Astrocyte (in vitro differentiated cells and primary cell): ENCODE results near the gene OLFM2. TPM values are rescaled to one million over a fixed set of nuclear protein-coding genes. Genes with fewer than 3 reads are reported as not detected.
"Not testable (repeated sequence)": the region's sequence is repeated elsewhere in the genome, so short reads cannot be mapped to it uniquely, and the experiment has no call there.

ENCODE experiments used
- DNase-seq: peaks from one replicate; pipeline ENCODE4 v3.0.0-alpha.2; 2010; ENCODE audit warnings: low read depth
- FAIRE-seq: peaks from 2 replicates; lab custom pipeline; 2011; peaks lifted over from hg19 to GRCh38; lab: Jason Lieb, UNC
- H2AFZ ChIP-seq: 2 replicates; pipeline ENCODE4 v1.6.0; 2012; ENCODE audit warnings: low read depth, low read length, inconsistent platforms
- H3K27ac ChIP-seq: 2 replicates; pipeline ENCODE4 v1.5.1; 2011; ENCODE audit warnings: low read depth, low read length, inconsistent platforms
- H3K27me3 ChIP-seq: 2 replicates; pipeline ENCODE4 v1.6.0; 2011; ENCODE audit warnings: low read length, inconsistent platforms; ENCODE audit not compliant: insufficient read depth
- H3K36me3 ChIP-seq: 2 replicates; pipeline ENCODE4 v1.5.1; 2011; ENCODE audit warnings: low read length, inconsistent platforms; ENCODE audit not compliant: insufficient read depth
- H3K4me1 ChIP-seq: 2 replicates; pipeline ENCODE4 v1.5.1; 2011; ENCODE audit warnings: low read length, inconsistent platforms; ENCODE audit not compliant: insufficient read depth
- H3K4me2 ChIP-seq: 2 replicates; pipeline ENCODE4 v1.6.0; 2012; ENCODE audit warnings: low read length, inconsistent platforms
- H3K4me3 ChIP-seq: 2 replicates; pipeline ENCODE4 v1.5.1; 2011; ENCODE audit warnings: low read depth, mild to moderate bottlenecking, low read length, inconsistent platforms; ENCODE audit not compliant: insufficient read depth
- H3K79me2 ChIP-seq: 2 replicates; pipeline ENCODE4 v1.6.0; 2012; ENCODE audit warnings: mild to moderate bottlenecking, low read length, inconsistent platforms; ENCODE audit not compliant: insufficient read depth
- H3K9ac ChIP-seq: 2 replicates; pipeline ENCODE4 v1.6.0; 2012; ENCODE audit warnings: mild to moderate bottlenecking, low read length, inconsistent platforms
- H3K9me3 ChIP-seq: 2 replicates; pipeline ENCODE4 v1.5.1; 2012; ENCODE audit warnings: low read depth, mild to moderate bottlenecking, low read length, inconsistent platforms; ENCODE audit not compliant: insufficient read depth
- H4K20me1 ChIP-seq: 2 replicates; pipeline ENCODE4 v1.6.0; 2012; ENCODE audit warnings: low read length, inconsistent platforms; ENCODE audit not compliant: insufficient read depth
- H3K27ac Mint-ChIP-seq: one replicate; pipeline ENCODE4 v1.8.0; 2021; ENCODE audit warnings: mild to moderate bottlenecking, mixed read lengths; ENCODE audit not compliant: unreplicated experiment
- H3K27me3 Mint-ChIP-seq: one replicate; pipeline ENCODE4 v1.8.0; 2021; ENCODE audit warnings: low read depth, mixed read lengths; ENCODE audit not compliant: unreplicated experiment
- H3K36me3 Mint-ChIP-seq: one replicate; pipeline ENCODE4 v1.8.0; 2021; ENCODE audit warnings: low read depth, mixed read lengths; ENCODE audit not compliant: unreplicated experiment
- H3K4me1 Mint-ChIP-seq: one replicate; pipeline ENCODE4 v1.8.0; 2021; ENCODE audit warnings: low read depth, mixed read lengths; ENCODE audit not compliant: unreplicated experiment
- H3K4me3 Mint-ChIP-seq: one replicate; pipeline ENCODE4 v1.8.0; 2021; ENCODE audit warnings: mild to moderate bottlenecking, moderate library complexity, mixed read lengths; ENCODE audit not compliant: unreplicated experiment
- H3K9me3 Mint-ChIP-seq: one replicate; pipeline ENCODE4 v1.8.0; 2021; ENCODE audit warnings: mild to moderate bottlenecking, mixed read lengths; ENCODE audit not compliant: unreplicated experiment
- EZH2 ChIP-seq: IDR thresholded peaks from 2 replicates; pipeline ENCODE4 v1.6.1; 2012; ENCODE audit warnings: mild to moderate bottlenecking, low read length, inconsistent platforms; ENCODE audit not compliant: insufficient read depth
- total RNA-seq: library from RNA; stranded (reverse); gene quantifications from 2 replicates; pipeline ENCODE4 v1.2.1, GENCODE V29; 2021
- TF ChIP-seq, protein P1 (sequence below): IDR thresholded peaks from 2 replicates; pipeline ENCODE4 v1.5.1; 2011; ENCODE audit warnings: low read depth, mild to moderate bottlenecking, inconsistent platforms, low read length, moderate library complexity; ENCODE audit not compliant: insufficient read depth

The OLFM2 gene
- total RNA-seq, 1 donor from 2014 or later: 71.3 TPM

GRCh38 chr19:9823816-9824215, 112.5 kb downstream of the OLFM2 start:
- H3K4me1 ChIP-seq: peaks cover 9% of the 10 kb centered on the region
- no peaks in the 10 kb centered on the region for H3K9me3 Mint-ChIP-seq
- no peak overlapping the region for H3K9ac ChIP-seq
- peaks cover 18% of the 10 kb centered on the region for H4K20me1 ChIP-seq
- TF ChIP-seq, protein P1, sequence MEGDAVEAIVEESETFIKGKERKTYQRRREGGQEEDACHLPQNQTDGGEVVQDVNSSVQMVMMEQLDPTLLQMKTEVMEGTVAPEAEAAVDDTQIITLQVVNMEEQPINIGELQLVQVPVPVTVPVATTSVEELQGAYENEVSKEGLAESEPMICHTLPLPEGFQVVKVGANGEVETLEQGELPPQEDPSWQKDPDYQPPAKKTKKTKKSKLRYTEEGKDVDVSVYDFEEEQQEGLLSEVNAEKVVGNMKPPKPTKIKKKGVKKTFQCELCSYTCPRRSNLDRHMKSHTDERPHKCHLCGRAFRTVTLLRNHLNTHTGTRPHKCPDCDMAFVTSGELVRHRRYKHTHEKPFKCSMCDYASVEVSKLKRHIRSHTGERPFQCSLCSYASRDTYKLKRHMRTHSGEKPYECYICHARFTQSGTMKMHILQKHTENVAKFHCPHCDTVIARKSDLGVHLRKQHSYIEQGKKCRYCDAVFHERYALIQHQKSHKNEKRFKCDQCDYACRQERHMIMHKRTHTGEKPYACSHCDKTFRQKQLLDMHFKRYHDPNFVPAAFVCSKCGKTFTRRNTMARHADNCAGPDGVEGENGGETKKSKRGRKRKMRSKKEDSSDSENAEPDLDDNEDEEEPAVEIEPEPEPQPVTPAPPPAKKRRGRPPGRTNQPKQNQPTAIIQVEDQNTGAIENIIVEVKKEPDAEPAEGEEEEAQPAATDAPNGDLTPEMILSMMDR: no peak
- no peak for TF ChIP-seq EZH2
- no peak overlapping the region for H3K4me2 ChIP-seq
- no peaks in the 10 kb centered on the region for H3K27me3 ChIP-seq
- DNase-seq (no peak), FAIRE-seq (no peak)
- H3K27me3 Mint-ChIP-seq: no peaks in the 10 kb centered on the region
- H3K36me3 ChIP-seq: no peaks in the 10 kb centered on the region
- H3K79me2 ChIP-seq: peaks cover 32% of the 10 kb centered on the region
- H3K4me3 Mint-ChIP-seq: no peak overlapping the region
- H2AFZ ChIP-seq: no peak overlapping the region
- H3K4me3 ChIP-seq: no peak overlapping the region
- H3K4me1 Mint-ChIP-seq: peaks cover 10% of the 10 kb centered on the region
- H3K36me3 Mint-ChIP-seq: peaks cover 2% of the 10 kb centered on the region
- H3K9me3 ChIP-seq: no peaks in the 10 kb centered on the region
- H3K27ac Mint-ChIP-seq: no peak overlapping the region
- no peak overlapping the region for H3K27ac ChIP-seq

- not testable (repeated sequence) for H3K27me3 ChIP-seq, DNase-seq, H3K9me3 ChIP-seq, H3K4me1 ChIP-seq, H3K27ac Mint-ChIP-seq, FAIRE-seq, H3K27ac ChIP-seq, H3K27me3 Mint-ChIP-seq, H3K36me3 ChIP-seq, H3K9ac ChIP-seq, H3K9me3 Mint-ChIP-seq, H3K4me3 Mint-ChIP-seq
- H3K4me1 Mint-ChIP-seq: peaks cover 13% of the 10 kb centered on the region
- Histone ChIP-seq H4K20me1 (peaks cover 23% of the 10 kb centered on the region), H3K4me2 (peak overlapping the region; percentile 84), H3K79me2 (peaks cover 37% of the 10 kb centered on the region), H3K4me3 (peak overlapping the region; percentile 48), H2AFZ (peak overlapping the region; percentile 81)
- H3K36me3 Mint-ChIP-seq: peaks cover 14% of the 10 kb centered on the region
These were observed 116.3 kb downstream of the OLFM2 start for GRCh38 chr19:9820034-9820433.

DNA sequence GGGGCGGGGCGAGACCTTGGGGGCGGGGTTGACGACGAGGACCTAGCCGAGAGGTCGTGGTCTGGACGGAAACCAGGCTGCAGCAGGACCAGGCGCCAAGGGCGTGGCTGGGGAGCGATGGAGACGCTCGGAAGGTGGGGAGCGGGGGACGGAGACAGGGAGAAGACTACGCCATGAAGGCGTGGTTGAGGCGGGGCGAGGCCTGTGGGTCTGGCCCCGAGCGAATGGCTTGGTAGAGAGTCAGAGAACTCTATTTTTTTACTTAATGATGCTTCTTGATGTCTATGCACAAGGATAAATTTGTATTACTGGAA, 116.8 kb downstream of the OLFM2 start:
- H3K36me3 ChIP-seq: no peaks in the 10 kb centered on the region
- Mint-ChIP-seq H3K4me3 (peak overlapping the region; percentile 94), H3K36me3 (peaks cover 18% of the 10 kb centered on the region), H3K9me3 (no peaks in the 10 kb centered on the region), H3K27ac (peak overlapping the region; percentile 88), H3K27me3 (no peaks in the 10 kb centered on the region), H3K4me1 (peaks cover 13% of the 10 kb centered on the region)
- no peak for TF ChIP-seq EZH2
- TF ChIP-seq, protein P1: no peak
- H3K27me3 ChIP-seq: no peaks in the 10 kb centered on the region
- H2AFZ ChIP-seq: peak overlapping the region; percentile 81
- no peak for DNase-seq
- no peak for FAIRE-seq
- H3K4me1 ChIP-seq: peaks cover 8% of the 10 kb centered on the region
- H3K9ac ChIP-seq: no peak overlapping the region
- H3K4me2 ChIP-seq: peak overlapping the region; percentile 84
- no peak overlapping the region for H3K27ac ChIP-seq
- peaks cover 23% of the 10 kb centered on the region for H4K20me1 ChIP-seq
- peaks cover 42% of the 10 kb centered on the region for H3K79me2 ChIP-seq
- H3K4me3 ChIP-seq: peak overlapping the region; percentile 48
- H3K9me3 ChIP-seq: no peaks in the 10 kb centered on the region
